Keratinocyte (primary cell): Measurements from ENCODE around the gene LAMC3. TPM values are rescaled to one million over a fixed set of nuclear protein-coding genes. Genes with fewer than 3 reads are reported as not detected.

Source experiments
- DNase-seq: peaks from one replicate; pipeline ENCODE4 v3.0.0-alpha.2; 2011; ENCODE audit warnings: low read depth, missing footprints, low spot score
- FAIRE-seq: peaks from 2 replicates; lab custom pipeline; 2011; peaks lifted over from hg19 to GRCh38; lab: Jason Lieb, UNC
- H2AFZ ChIP-seq: 2 replicates; pipeline ENCODE4 v1.6.0; 2012; ENCODE audit warnings: low read length, control low read depth, inconsistent platforms; ENCODE audit not compliant: control insufficient read depth
- H3K27ac ChIP-seq: 2 replicates; pipeline ENCODE4 v1.5.1; 2011; ENCODE audit warnings: low read length; ENCODE audit not compliant: control insufficient read depth, insufficient read depth
- H3K27me3 ChIP-seq: 3 replicates; pipeline ENCODE4 v1.6.0; 2011; ENCODE audit warnings: low read length; ENCODE audit not compliant: control insufficient read depth, insufficient read depth; ENCODE audit errors: extremely low read depth
- H3K36me3 ChIP-seq, 2 experiments: 2 replicates in 1 of 2; 3 replicates in 1 of 2; pipeline ENCODE4 v1.5.1; 2011; ENCODE audit warnings: low read length in 2 of 2, mild to moderate bottlenecking in 1 of 2; ENCODE audit not compliant: control insufficient read depth in 2 of 2, insufficient read depth in 2 of 2; ENCODE audit errors: extremely low read depth in 1 of 2
- H3K4me1 ChIP-seq: 3 replicates; pipeline ENCODE4 v1.5.1; 2011; ENCODE audit warnings: low read length; ENCODE audit not compliant: control insufficient read depth, insufficient read depth; ENCODE audit errors: extremely low read depth
- H3K4me2 ChIP-seq: 3 replicates; pipeline ENCODE4 v1.6.0; 2011; ENCODE audit warnings: low read depth, low read length; ENCODE audit not compliant: control insufficient read depth, insufficient read depth; ENCODE audit errors: extremely low read depth
- H3K4me3 ChIP-seq, 3 experiments: fragments of 200-600 bp in 1 of 3; sonication (generic) in 1 of 3; 2 replicates in 2 of 3; 3 replicates in 1 of 3; pipeline ENCODE4 v1.5.1; 2011 to 2016; ENCODE audit warnings: low read length in 3 of 3, mild to moderate bottlenecking in 3 of 3, control low read depth in 2 of 3, inconsistent platforms in 1 of 3, low read depth in 1 of 3, mixed read lengths in 1 of 3, mixed run types in 1 of 3, moderate library complexity in 1 of 3; ENCODE audit not compliant: control insufficient read depth in 2 of 3, insufficient read depth in 2 of 3; ENCODE audit errors: extremely low read depth in 1 of 3
- H3K79me2 ChIP-seq: 2 replicates; pipeline ENCODE4 v1.6.0; 2012; ENCODE audit warnings: low read length; ENCODE audit not compliant: control insufficient read depth, insufficient read depth
- H3K9ac ChIP-seq: 3 replicates; pipeline ENCODE4 v1.6.0; 2011; ENCODE audit warnings: low read length; ENCODE audit not compliant: control insufficient read depth, insufficient read depth; ENCODE audit errors: extremely low read depth
- H3K9me1 ChIP-seq: 3 replicates; pipeline ENCODE4 v1.6.0; 2011; ENCODE audit warnings: low read length; ENCODE audit not compliant: control insufficient read depth, insufficient read depth; ENCODE audit errors: extremely low read depth
- H3K9me3 ChIP-seq: 2 replicates; pipeline ENCODE4 v1.5.1; 2012; ENCODE audit warnings: low read depth, low read length; ENCODE audit not compliant: control insufficient read depth
- H4K20me1 ChIP-seq: 3 replicates; pipeline ENCODE4 v1.6.0; 2011; ENCODE audit warnings: low read length; ENCODE audit not compliant: control insufficient read depth, insufficient read depth; ENCODE audit errors: extremely low read depth
- EZH2 ChIP-seq: IDR thresholded peaks from one replicate; pipeline ENCODE4 v1.6.1; 2012; ENCODE audit warnings: inconsistent platforms, mild to moderate bottlenecking, low read length, moderate library complexity
- dilution Hi-C: fragments of 300-500 bp; cut with MboI; formaldehyde crosslinking; loops from one replicate; pipeline ENCODE4 v1.7.0; 2020; ENCODE audit warnings: low sequenced_read_pairs; ENCODE audit not compliant: extremely low pct_ligation_motif_present
- polyA plus RNA-seq, 5 experiments: library from polyadenylated mRNA; depleted of rRNA in 3 of 5; stranded (reverse) in 3 of 5; stranded (forward) in 1 of 5; unstranded in 1 of 5; fragments of >200 nt; gene quantifications; 1 replicate in 1 of 5; 2 replicates in 3 of 5; 3 replicates in 1 of 5; pipeline versions ENCODE4 v1.2.1 to v1.2.3, GENCODE V29; 2011 to 2012; ENCODE audit warnings: missing spikeins in 2 of 5, low read depth in 1 of 5, low replicate concordance in 1 of 5
- TF ChIP-seq, protein P1 (sequence below), 3 experiments: IDR thresholded peaks in 1 of 3; conservative IDR thresholded peaks in 1 of 3; optimal IDR thresholded peaks in 1 of 3; 2 replicates in 2 of 3; 3 replicates in 1 of 3; pipeline versions ENCODE3 to v1.5.1; 2011; ENCODE audit warnings: low read length in 3 of 3, mild to moderate bottlenecking in 3 of 3, moderate library complexity in 2 of 3, control low read depth in 1 of 3, inconsistent platforms in 1 of 3; ENCODE audit not compliant: insufficient read depth in 2 of 3; ENCODE audit errors: extremely low read depth in 1 of 3

Gene LAMC3
- polyA plus RNA-seq, 1 donor (not counting 4 experiments of a cell fraction or from before 2014, with no cell fraction given), result not detected

DNA sequence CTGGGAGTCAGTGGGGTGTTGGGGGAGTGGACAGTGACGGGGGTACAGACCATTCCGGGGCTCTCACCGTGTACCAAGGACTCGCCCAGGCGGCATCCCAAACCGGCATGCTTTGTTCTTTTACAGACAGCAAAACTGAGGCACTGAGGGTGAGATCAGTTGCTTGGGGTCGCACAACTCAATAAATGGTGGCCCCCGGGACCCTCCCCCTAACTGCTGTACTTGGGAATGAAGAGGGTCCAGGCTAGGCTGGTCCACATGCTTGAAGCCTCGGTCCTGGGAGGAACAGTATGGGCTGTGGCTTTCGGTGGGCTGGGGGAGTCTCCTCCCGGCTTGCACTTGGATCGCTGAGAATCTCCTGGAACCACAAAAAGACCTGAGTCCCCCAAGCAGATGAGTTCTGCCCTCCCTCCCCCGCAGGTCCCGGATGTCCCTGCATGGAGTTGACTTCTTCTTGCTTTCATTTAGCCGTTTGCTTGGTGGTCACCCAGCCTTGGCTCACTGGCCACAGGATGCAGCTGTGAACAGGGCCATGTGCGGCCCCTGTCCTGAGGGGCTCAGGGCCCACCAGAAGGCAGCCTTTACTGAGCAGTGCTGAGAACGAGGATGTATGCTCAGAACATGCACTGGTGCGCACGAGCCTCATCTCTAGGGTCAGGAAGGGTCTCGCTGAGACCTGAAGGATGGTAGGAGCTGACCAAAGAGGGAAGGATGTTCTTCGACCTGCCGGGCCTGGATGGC, 4.2 kb downstream of the LAMC3 start:
- Histone ChIP-seq H3K9ac (no peak overlapping the region), H3K27ac (no peak overlapping the region)

GRCh38 chr9:131013771-131014676, 5.0 kb downstream of the LAMC3 start:
- no peaks in the 10 kb centered on the region for H3K9me3 ChIP-seq
- H4K20me1 ChIP-seq, result no peaks in the 10 kb centered on the region
- H3K79me2 ChIP-seq, result no peaks in the 10 kb centered on the region
- H3K27ac ChIP-seq, result no peak overlapping the region
- H3K27me3 ChIP-seq, result peaks cover 45% of the 10 kb centered on the region
- dilution Hi-C loops, result no loop called here
- TF ChIP-seq EZH2, result no peak
- TF ChIP-seq, protein P1, sequence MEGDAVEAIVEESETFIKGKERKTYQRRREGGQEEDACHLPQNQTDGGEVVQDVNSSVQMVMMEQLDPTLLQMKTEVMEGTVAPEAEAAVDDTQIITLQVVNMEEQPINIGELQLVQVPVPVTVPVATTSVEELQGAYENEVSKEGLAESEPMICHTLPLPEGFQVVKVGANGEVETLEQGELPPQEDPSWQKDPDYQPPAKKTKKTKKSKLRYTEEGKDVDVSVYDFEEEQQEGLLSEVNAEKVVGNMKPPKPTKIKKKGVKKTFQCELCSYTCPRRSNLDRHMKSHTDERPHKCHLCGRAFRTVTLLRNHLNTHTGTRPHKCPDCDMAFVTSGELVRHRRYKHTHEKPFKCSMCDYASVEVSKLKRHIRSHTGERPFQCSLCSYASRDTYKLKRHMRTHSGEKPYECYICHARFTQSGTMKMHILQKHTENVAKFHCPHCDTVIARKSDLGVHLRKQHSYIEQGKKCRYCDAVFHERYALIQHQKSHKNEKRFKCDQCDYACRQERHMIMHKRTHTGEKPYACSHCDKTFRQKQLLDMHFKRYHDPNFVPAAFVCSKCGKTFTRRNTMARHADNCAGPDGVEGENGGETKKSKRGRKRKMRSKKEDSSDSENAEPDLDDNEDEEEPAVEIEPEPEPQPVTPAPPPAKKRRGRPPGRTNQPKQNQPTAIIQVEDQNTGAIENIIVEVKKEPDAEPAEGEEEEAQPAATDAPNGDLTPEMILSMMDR (optimal IDR thresholded peaks at IDR 0.05 in 1 of 3, IDR thresholded peaks at IDR 0.05 in 1 of 3, conservative IDR thresholded peaks at IDR 0.05 in 1 of 3; ENCODE audit: extremely low read depth in 1 of 3, insufficient read depth in 2 of 3, low read length in 3 of 3), result no peak
- no peak overlapping the region for H3K9ac ChIP-seq
- no peaks in the 10 kb centered on the region for H3K9me1 ChIP-seq
- no peaks in the 10 kb centered on the region for H3K4me1 ChIP-seq
- no peak overlapping the region for H2AFZ ChIP-seq
- no peak for FAIRE-seq
- DNase-seq, result no peak
- no peak overlapping the region for H3K4me2 ChIP-seq
- H3K36me3 ChIP-seq, result no peaks in the 10 kb centered on the region
- no peak overlapping the region for H3K4me3 ChIP-seq

More for the DNA sequence above, 4.2 kb downstream of the LAMC3 start:
- no peaks in the 10 kb centered on the region for H3K9me1 ChIP-seq
- H3K9me3 ChIP-seq, result no peaks in the 10 kb centered on the region
- no peaks in the 10 kb centered on the region for H3K79me2 ChIP-seq
- no peaks in the 10 kb centered on the region for H3K4me1 ChIP-seq
- no peaks in the 10 kb centered on the region for H4K20me1 ChIP-seq
- H3K27me3 ChIP-seq, result peaks cover 49% of the 10 kb centered on the region
- DNase-seq, result no peak
- no peak overlapping the region for H3K4me2 ChIP-seq
- H2AFZ ChIP-seq, result no peak overlapping the region
- dilution Hi-C loops, result no loop called here
- no peaks in the 10 kb centered on the region for H3K36me3 ChIP-seq
- H3K4me3 ChIP-seq, result no peak overlapping the region
- TF ChIP-seq, protein P1 (optimal IDR thresholded peaks at IDR 0.05 in 1 of 3, IDR thresholded peaks at IDR 0.05 in 1 of 3, conservative IDR thresholded peaks at IDR 0.05 in 1 of 3; ENCODE audit: extremely low read depth in 1 of 3, insufficient read depth in 2 of 3, low read length in 3 of 3), result no peak
- no peak for TF ChIP-seq EZH2
- FAIRE-seq, result no peak
